ENCODE data around the gene PLEKHM3. TPM values are rescaled to one million over a fixed set of nuclear protein-coding genes. Genes with fewer than 3 reads are reported as not detected.

PLEKHM3 gene
- total RNA-seq, 1 donor from 2014 or later: 18.3 TPM

- no peak for TF ChIP-seq CTCF (IDR thresholded peaks at IDR 0.05)
- Histone ChIP-seq H3K27me3 (no peaks in the 10 kb centered on the region), H3K9me3 (no peaks in the 10 kb centered on the region), H3K36me3 (no peaks in the 10 kb centered on the region), H3K27ac (no peak overlapping the region), H3K4me1 (no peaks in the 10 kb centered on the region), H3K4me3 (no peak overlapping the region)
- intact Hi-C loops (cut with DNase I): no loop called here
- no peak for DNase-seq (ENCODE audit: low spot score in 2 of 2)
These were observed 240.4 kb downstream of the PLEKHM3 start for GRCh38 chr2:207784898-207785297.

GRCh38 chr2:207783514-207783913 lies 241.8 kb downstream of the PLEKHM3 start:
- Histone ChIP-seq H3K4me1 (no peaks in the 10 kb centered on the region), H3K36me3 (no peaks in the 10 kb centered on the region), H3K27ac (no peak overlapping the region), H3K27me3 (no peaks in the 10 kb centered on the region), H3K4me3 (no peak overlapping the region), H3K9me3 (no peaks in the 10 kb centered on the region)
- no peak for TF ChIP-seq CTCF (IDR thresholded peaks at IDR 0.05)
- no peak for DNase-seq (ENCODE audit: low spot score in 2 of 2)
- intact Hi-C loops (cut with DNase I): no loop called here

- DNase-seq (ENCODE audit: low spot score in 2 of 2): no peak
These were observed 242.9 kb downstream of the PLEKHM3 start for GRCh38 chr2:207782238-207783030.

GRCh38 chr2:207779523-207779922 lies 245.8 kb downstream of the PLEKHM3 start:
- Histone ChIP-seq H3K27ac (no peak overlapping the region), H3K27me3 (no peaks in the 10 kb centered on the region), H3K36me3 (no peaks in the 10 kb centered on the region), H3K4me1 (no peaks in the 10 kb centered on the region), H3K9me3 (no peaks in the 10 kb centered on the region), H3K4me3 (no peak overlapping the region)
- TF ChIP-seq CTCF (IDR thresholded peaks at IDR 0.05): no peak
- intact Hi-C loops (cut with DNase I): no loop called here
- DNase-seq (ENCODE audit: low spot score in 2 of 2): no peak

More at GRCh38 chr2:207782238-207783030, 242.9 kb downstream of the PLEKHM3 start:
- Histone ChIP-seq H3K9me3 (no peaks in the 10 kb centered on the region), H3K4me3 (no peak overlapping the region), H3K27ac (no peak overlapping the region), H3K4me1 (no peaks in the 10 kb centered on the region), H3K27me3 (no peaks in the 10 kb centered on the region), H3K36me3 (no peaks in the 10 kb centered on the region)
- no peak for TF ChIP-seq CTCF (IDR thresholded peaks at IDR 0.05)
- intact Hi-C loops (cut with DNase I): no loop called here

GRCh38 chr2:207778298-207778882 lies 246.9 kb downstream of the PLEKHM3 start:
- Histone ChIP-seq H3K27me3 (no peaks in the 10 kb centered on the region), H3K36me3 (no peaks in the 10 kb centered on the region), H3K9me3 (no peaks in the 10 kb centered on the region), H3K4me1 (no peaks in the 10 kb centered on the region), H3K27ac (no peak overlapping the region), H3K4me3 (no peak overlapping the region)
- no peak for TF ChIP-seq CTCF (IDR thresholded peaks at IDR 0.05)
- DNase-seq (ENCODE audit: low spot score in 2 of 2): no peak
- intact Hi-C loops (cut with DNase I): no loop called here

Measured in ascending aorta (tissue), 2 donors.